Fibroblast of the aortic adventitia (primary cell): ENCODE results near the gene PSAP. TPM values are rescaled to one million over a fixed set of nuclear protein-coding genes. Genes with fewer than 3 reads are reported as not detected.
"Not testable (repeated sequence)": the region's sequence is repeated elsewhere in the genome, so short reads cannot be mapped to it uniquely, and the experiment has no call there.

Source experiments
- DNase-seq: peaks from one replicate; pipeline ENCODE4 v3.0.0-alpha.2; 2010; ENCODE audit warnings: low read depth
- H3K4me3 ChIP-seq: 2 replicates; pipeline ENCODE4 v1.5.1; 2011; ENCODE audit warnings: low read depth, mild to moderate bottlenecking, control low read depth, low read length, moderate library complexity
- CTCF ChIP-seq: IDR thresholded peaks from 2 replicates; pipeline ENCODE4 v1.5.1; 2011; ENCODE audit warnings: mild to moderate bottlenecking, low read length, control low read depth, inconsistent platforms; ENCODE audit not compliant: insufficient read depth
- total RNA-seq: library from RNA; depleted of rRNA; stranded (reverse); fragments of >200 nt; gene quantifications from 2 replicates; pipeline ENCODE4 v1.2.3, GENCODE V29; 2012; ENCODE audit warnings: low replicate concordance

Gene PSAP
- total RNA-seq, 1 donor: 615 TPM

DNA sequence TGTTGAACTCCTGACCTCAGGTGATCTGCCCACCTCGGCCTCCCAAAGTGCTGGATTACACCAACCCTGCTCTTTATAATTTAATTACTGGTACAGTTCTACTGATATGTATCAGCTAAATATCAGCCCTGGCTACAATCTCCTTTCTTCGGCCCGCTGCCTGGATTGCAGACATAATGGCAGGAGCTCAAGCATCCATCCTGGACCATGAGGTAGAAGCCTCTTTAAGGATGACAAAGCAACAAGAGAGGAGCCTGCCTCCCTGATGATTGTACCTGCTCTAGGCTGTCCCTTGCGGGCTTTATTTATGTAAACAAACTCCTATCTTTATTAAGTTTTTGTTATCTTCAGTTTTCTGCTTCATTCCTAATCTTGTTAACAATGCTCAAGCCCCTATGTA, 5.6 kb upstream of the PSAP start:
- TF ChIP-seq CTCF: no peak
- no peak for DNase-seq
- H3K4me3 ChIP-seq: no peak overlapping the region

DNA sequence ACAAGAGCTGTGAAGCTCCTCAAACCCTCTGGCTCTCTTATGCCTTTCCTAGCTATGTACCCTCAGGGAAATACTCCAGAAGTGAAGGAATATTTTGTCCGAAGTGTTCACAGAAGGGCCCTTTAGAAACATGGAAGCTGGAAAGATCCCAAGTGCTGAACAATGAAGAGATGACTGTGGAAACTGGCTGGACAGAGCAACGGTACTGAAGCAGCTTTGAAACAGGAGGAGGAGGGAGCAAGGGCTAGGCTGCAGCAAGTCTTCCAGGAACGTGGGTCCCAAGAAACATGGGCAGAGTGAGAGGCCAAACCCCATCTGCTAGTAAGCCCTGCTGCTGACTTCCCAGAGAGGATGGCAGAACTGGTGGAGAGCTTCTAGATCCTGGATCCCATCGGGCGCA, 3.0 kb upstream of the PSAP start:
- no peak overlapping the region for H3K4me3 ChIP-seq
- DNase-seq: peak; percentile 83
- TF ChIP-seq CTCF: no peak

DNA sequence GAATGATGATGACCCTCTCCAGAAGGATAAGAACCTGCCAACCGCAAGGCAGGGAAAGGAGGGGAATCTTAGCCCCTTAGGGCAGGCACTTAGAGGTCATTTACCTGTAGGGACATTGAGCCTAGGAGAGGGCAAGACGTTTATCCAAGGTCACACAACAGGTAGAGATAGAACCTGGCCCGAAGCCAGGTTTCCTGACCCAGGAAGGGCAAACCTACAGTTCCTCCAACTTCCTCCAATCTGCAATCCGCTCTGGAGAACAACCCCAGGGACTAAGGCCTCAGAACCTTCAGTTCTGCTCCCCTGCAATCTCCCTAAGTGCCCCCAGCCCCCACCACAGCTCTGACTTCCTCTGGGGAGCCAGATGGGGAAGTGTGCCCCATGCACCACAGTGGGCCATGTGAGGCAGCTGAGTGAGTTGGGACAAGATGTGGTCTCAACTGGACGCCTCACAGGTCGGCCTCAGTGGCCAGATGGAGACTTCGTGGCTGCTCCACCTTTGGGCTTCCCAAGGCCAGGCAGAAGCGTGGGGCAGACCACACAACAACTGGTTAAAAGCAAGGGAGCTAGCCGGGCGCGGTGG, 1.4 kb upstream of the PSAP start:
- no peak overlapping the region for H3K4me3 ChIP-seq
- TF ChIP-seq CTCF: no peak
- no peak for DNase-seq

GRCh38 chr10:71851465-71852095, 529 bp upstream of the PSAP start:
- not testable (repeated sequence) for DNase-seq
- H3K4me3 ChIP-seq: peak overlapping the region; percentile 31

DNA sequence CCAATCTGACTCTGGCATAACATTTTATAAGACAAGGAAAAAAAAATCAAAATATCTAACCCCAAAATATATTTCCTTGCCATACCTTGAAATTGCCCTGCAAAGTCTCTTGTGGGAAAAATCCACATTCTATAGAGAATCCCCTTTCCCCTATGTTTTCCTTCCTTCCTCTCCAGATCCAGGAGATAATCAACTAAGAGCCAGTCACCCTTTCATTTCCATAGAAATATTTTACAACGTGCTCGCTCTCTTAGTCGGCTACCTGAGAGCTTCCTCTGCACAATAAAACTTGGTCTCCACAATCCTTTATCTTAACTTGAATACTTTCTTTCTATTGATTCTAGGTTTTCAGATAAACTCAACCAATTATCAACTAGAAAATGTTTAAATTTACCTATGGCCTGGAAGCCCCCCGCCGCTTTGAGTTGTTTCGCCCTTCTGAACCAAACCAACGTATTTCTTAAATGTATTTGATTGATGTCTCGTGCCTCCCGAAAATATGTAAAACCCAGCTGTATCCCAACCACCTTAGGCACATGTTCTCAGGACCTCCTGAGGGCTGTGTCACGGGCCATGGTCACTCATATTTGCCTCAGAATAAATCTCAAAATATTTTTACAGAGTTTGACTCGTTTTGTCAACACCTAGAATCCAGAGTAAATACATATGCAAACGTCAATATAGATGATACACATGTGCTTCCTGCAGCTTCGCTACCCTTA, 869 bp downstream of the PSAP start:
- no peak for DNase-seq
- H3K4me3 ChIP-seq: peak overlapping the region; percentile 100
- no peak for TF ChIP-seq CTCF

- DNase-seq: no peak
- TF ChIP-seq CTCF: no peak
- peak overlapping the region; percentile 100 for H3K4me3 ChIP-seq
These were observed 1.6 kb downstream of the PSAP start for GRCh38 chr10:71849461-71849908.
